ENCODE results near the gene TCL1A.
"Not testable (repeated sequence)": the region's sequence is repeated elsewhere in the genome, so short reads cannot be mapped to it uniquely, and the experiment has no call there.

The TCL1A gene

DNA sequence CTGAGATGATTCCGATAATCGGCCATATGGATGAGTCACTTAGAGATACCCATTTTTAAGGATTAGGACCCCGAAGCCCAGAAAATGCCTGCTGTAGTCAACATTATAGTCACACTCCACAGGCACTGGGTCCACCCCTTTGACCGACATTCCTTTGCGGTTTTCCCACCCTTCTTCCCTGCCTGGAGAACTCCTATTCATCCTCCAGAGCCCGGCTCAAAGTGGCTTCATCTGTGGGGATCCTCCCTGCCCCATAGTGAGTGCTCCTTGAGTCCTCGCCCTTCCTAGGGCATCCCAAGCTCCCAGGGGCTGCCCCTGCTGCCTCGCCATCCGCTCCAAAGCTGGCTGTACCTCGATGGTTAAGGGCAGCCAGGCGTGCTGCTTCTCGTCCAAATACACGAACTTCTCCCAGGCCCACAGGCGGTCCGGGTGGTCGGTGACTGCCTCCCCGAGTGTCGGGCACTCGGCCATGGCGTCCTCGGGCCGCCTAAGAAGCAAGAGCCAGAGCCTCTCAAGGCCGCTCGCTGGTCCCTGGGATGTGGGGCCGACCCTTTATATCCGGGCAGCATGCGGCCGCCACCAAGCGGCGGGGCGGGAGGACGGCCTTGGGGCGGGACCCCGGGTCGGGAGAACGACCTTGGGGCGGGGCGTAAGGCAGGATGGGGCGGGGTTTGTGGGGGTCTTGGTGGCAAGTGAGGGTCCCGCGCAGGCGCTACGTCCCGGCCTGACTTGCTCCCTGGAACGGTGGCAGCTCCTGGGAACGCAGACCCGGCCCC lies at the start of gene TCL1A:
TCL1A (minus strand) TSS at position 530 of the 776 bp plus-strand sequence; CDS start at position 471, 59 bp downstream.
- DNase-seq = no peak

GRCh38 chr14:95763032-95763431 lies 49.1 kb upstream of the TCL1A start:
- not testable (repeated sequence) for DNase-seq

DNA sequence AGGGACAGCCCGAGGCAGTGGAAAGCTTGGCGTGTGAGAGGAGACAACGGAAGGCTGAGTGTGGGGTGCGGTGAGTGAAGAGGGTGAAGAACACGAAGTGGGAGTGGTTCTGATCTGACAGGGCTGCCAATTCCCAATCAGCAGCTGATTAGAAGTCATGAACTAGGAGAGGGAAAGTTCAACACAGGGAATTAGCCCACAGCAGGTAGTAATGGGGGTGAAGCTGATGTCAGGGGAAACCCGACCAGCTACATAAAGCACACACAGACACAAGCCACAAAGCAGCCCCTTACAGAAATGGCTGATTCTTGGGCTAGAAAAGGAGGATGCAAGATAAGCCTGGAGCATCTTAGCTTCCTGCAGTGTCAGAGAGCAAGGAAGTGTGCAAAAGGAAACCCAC lies 47.5 kb upstream of the TCL1A start:
- DNase-seq = no peak

DNA sequence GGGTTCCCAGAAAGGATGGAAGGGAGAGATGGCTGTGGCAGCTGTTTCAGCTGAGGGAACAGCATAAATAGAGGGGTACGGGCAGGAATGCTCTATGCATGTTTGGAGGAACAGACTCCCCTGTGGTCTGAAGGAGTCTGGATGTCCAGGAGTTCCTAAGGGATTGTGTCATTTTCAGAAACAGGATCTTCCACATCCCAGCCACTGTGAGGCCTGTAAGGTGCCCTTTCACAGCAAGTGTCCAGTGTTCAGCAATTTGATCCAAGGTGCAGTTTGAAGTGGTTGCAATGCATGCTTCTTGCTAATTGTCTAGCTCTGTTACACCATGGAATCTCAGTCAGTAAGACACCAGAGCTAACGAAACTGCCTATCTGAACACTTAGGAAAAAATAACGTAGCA lies 46.7 kb upstream of the TCL1A start:
- DNase-seq = no peak

DNA sequence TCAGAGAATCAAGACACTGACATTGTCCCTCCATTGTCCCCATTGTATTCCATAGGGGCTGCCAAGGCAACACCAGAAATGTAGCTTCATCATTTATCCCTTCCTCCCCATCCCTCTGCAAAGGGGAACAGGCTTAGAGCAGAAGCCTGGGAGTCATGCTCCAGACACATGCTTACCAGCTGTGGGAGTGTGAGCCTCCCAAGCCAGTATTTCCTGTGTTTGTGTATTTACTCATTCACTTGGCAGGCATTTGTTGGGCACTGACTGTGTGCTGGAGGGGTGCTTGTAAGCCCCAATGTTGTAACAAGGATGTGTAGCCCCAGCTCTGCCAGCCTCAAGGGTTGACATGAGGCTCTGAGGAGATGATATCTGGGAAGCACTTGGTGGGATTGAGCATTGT lies 46.0 kb upstream of the TCL1A start:
- DNase-seq = no peak

DNA sequence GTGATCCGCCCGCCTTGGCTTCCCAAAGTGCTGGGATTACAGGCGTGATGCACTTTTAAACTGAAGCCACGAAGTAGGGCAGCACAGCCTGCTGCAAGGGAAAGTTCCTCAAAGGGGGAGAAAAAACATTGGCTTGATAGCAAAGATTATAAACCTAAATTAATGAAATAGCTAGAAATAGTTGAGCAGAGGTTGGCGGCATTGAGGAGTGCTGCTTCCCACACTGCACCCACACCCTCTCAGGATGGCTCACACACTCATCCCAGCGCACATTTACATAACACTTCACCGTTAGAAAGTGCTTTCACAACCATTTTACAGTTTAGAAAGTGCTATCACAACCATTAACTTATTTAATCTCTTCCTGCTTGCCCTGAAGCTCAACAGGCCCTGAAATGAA lies 44.4 kb upstream of the TCL1A start:
- no peak for DNase-seq

- no peak for DNase-seq
Measured at GRCh38 chr14:95756751-95757150, 42.8 kb upstream of the TCL1A start.

- no peak for DNase-seq
Measured at GRCh38 chr14:95756127-95756526, 42.2 kb upstream of the TCL1A start.

DNA sequence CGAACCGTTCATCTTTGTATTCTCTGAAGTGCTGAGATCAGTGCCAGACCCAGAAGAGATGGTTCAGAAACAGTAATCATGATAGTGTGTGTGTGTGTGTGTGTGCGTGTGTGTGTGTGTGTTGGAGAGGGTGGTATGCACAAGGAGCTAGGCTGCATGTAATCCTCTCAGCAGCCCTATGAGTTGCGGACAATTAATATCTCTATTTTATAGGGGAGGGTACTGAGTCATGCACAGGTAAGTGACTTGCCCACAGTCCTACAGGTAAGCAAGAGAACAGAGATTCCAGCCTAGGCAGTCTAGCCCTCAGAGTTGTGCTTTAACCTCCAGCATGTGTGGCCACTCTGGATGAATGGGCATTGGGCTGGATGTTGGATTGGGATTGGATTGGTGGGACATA lies 27.9 kb upstream of the TCL1A start:
- no peak for DNase-seq

GRCh38 chr14:95741038-95741490 lies 27.1 kb upstream of the TCL1A start:
- DNase-seq = no peak

- no peak for DNase-seq
Measured at GRCh38 chr14:95739356-95739755, 25.4 kb upstream of the TCL1A start.

DNA sequence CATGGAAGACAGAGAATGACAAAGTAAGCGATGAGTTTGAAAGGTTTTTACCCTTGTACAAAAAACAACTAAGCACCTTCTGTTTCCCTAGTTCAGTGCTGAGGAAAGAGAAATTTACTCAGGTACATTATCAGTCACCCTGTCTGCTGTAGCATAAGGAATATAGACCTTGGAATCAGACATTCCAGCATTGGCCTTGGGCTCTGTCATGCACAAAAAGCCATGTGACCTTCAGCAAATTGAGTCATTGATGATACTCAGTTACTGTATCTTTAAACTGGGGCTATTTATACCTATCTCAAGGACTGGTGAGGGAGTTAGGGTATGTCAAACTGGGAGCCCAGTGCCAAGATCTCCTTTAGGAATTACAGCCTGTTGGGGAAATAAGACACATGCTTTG lies 19.3 kb upstream of the TCL1A start:
- no peak for DNase-seq

DNA sequence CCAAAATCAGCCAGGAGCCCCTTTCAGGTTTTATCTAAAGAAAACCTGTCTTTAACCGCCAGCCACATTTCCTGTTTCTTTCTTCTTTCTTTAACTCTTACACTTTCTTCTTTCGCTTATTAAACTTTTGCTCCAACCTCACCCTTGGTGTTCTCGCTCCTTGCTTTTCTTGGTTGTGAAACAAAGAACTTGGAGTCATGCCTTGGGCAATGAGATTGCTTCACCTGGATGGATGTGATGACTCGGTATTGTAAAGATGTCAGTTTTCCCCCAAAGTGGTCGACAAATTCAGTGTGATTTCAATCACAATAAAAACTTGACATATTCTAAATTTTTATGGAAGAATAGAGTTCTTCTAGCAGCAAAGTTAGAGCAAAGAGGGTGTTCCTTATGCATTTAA lies 16.2 kb upstream of the TCL1A start:
- no peak for DNase-seq

GRCh38 chr14:95729402-95730028 lies 15.6 kb upstream of the TCL1A start:
- DNase-seq = not testable (repeated sequence)

- no peak for DNase-seq
Measured at GRCh38 chr14:95727056-95727700, 13.3 kb upstream of the TCL1A start.

DNA sequence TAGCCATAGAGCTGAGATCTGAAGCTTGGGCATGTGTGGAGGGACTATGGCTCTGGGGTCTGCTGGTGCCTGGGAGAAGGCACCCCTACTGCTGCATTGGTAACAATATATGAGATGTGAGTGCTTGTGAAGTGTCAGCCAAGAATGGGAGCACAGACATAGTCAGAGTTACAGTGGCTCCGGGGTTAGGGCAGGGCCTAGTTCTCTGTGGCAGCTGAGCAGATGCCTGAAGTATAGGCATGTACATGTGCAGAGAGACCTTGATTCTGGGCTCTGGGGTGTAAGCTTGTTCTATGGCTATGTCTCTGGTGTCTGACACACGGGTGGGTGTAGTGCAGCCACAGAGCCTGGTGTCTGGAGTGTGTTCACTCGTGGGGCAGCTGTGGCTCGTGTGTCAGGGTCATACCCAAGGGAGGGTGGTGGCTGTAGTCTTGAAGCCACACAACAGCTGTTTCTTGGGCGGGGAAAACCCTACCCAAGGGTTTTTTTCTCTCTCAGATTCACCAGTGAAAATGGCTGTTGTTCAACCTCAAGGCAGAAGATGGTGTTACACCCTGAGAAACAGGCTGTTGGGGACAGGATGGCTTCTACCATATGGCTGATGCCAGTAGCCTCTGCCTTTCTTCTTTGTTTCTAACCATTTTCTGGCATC lies 11.9 kb upstream of the TCL1A start:
- no peak for DNase-seq

DNA sequence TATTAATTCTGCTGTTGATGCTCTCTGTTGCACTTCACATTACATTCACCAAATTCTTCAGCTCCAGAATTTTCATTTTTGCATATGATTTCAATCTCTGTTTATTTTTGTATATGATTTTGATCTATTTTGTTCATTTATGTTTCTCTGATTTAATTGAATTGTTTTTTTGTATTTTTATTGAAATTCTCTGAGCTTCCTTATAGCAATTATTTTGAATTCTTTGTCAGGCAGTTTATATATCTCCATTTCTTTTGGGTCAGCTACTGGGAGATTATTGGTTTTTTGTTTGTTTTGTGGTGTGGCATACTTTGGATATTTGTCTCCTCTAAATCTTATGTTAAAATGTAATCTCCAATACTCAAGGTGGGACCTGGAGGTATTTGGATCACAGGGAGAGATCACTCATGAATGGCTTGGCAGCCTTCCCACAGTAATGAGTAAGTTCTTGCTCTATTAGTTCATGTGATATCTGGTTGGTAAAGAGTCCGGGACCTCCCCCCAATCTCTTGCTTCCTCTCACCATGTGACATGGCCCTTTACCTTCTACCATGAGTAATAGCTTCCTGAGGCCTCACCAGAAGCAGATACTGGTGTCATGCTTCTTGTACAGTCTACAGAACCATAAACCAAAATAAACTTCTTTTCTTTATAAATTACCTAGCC lies 8.7 kb upstream of the TCL1A start:
- no peak for DNase-seq

DNA sequence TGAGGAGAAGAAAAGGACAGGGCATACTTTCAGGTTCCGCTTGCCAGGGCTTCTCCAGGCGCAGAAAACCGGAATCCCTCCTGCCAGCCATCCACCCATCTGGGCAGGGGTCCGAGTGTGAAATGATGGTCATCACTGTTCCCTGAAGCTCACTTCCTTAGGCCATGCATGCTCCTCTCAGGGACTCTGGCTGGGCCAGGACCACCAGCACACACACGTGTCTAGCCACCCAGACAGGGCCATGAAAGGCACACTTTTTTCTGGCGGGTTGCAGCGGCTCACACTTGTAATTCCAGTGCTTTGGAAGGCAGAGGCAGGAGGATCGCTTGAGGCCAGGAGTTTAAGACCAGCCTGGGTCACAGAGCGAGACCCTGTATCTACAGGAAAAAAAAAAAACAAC lies 1.5 kb downstream of the TCL1A start:
- DNase-seq = no peak

DNA sequence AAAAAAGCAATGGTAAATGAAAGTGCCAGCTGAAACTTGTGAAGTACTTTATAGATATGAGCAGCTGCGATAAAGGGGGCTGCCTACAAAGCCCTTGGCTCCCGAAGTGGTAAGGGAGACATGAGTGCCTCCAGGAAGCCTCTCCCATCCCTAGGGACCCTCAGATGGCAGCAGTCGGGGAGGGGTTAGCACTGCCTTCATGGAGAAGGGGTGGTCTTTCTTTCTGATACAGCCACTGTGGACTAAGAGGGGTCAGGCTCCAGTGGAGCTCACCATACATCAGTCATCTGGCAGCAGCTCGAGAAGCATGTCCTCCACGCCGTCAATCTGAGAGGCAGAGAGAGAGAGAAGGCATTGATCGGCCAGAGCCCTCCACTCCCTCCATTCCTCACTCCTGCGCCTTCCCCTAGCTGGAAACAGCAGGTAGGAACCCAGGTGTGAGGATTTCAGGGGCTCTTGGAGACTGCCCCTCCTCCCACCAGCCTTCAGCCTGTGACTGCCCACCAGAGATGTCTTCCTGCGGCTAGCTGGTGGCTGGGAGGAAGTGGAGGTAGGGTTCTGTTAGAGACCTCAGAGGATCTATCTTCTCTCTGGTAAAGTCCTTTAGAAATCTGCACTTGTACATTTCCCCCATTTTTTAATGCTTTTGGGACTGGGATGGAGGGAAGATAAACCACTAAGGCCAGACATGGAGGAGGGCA lies 2.3 kb downstream of the TCL1A start:
- DNase-seq = no peak

DNA sequence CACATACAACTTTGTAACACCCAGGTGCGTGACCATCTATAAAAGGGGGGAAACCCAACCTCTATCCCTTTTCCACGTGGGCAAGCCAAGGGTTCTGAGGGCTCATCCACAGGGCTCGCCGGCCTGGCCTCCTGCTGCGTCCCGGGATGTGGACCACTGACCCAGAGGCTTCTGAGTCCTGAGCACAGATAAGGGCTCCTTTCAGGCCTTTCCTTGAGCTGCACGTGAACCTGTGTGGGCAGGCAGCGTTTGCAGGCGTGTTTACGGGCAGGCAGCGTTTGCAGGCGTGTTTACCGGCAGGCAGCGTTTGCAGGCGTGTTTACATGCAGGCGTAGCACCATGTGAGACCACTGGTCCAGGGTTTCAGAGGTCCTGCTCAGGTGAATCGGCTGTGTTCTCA lies 3.8 kb downstream of the TCL1A start:
- no peak for DNase-seq

DNA sequence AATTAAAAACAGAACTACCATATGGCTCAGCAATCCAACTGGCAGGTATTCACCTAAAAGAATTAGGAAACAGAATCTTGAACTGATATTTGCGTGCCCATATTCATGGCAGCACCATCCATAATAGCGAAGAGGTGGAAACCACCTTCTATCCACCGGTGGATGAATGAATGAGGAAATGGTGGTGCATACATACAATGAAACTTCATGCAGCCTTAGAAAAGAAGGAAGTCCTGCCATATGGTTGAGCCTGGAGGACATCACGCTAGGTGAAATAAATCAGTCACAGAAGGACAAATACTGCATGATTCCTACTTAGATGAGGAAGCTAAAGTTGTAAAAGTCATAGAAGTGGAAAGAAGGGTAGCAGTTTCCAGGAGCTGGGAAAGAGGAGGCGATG lies 6.6 kb downstream of the TCL1A start:
- no peak for DNase-seq

- no peak for DNase-seq
Measured at GRCh38 chr14:95705518-95705917, 8.4 kb downstream of the TCL1A start.
